Activated B cell treated with CpG ODN at 0.5 μM for 24 hours (primary cell): Measurements from ENCODE around the gene RAPGEF3. TPM values are rescaled to one million over a fixed set of nuclear protein-coding genes. Genes with fewer than 3 reads are reported as not detected.

ENCODE experiments used
- ATAC-seq: fragments of 200-7000 bp; cut with Tn5 transposase; one replicate; pipeline ENCODE4 v1.10.0; 2021; ENCODE audit warnings: low read depth, mild to moderate bottlenecking, moderate library complexity
- CTCF ChIA-PET: fragments of 350-600 bp; sonication (Branson Sonifier 250); formaldehyde crosslinking; loops from one replicate; lab custom pipeline; 2021; ENCODE audit warnings: antibody characterized with exemption; lab: Charles Lee
- POLR2A ChIA-PET: fragments of 350-600 bp; sonication (Branson Sonifier 250); formaldehyde crosslinking; loops from one replicate; lab custom pipeline; 2021; ENCODE audit warnings: antibody characterized with exemption; lab: Charles Lee
- DNase-seq: peaks from one replicate; pipeline ENCODE4 v3.0.0; 2022
- H3K27ac Mint-ChIP-seq: one replicate; pipeline ENCODE4 v1.8.0; 2020; ENCODE audit warnings: mixed read lengths
- H3K27me3 Mint-ChIP-seq: one replicate; pipeline ENCODE4 v1.8.0; 2021; ENCODE audit warnings: mixed read lengths
- H3K36me3 Mint-ChIP-seq: one replicate; pipeline ENCODE4 v1.8.0; 2021; ENCODE audit warnings: low read depth, mixed read lengths
- H3K4me1 Mint-ChIP-seq: one replicate; pipeline ENCODE4 v1.8.0; 2021; ENCODE audit warnings: mixed read lengths
- H3K4me3 Mint-ChIP-seq: one replicate; pipeline ENCODE4 v1.8.0; 2020; ENCODE audit warnings: mild to moderate bottlenecking, mixed read lengths
- H3K9me3 Mint-ChIP-seq: one replicate; pipeline ENCODE4 v1.8.0; 2020; ENCODE audit warnings: mixed read lengths
- intact Hi-C: fragments of 100-400 bp; cut with micrococcal nuclease; formaldehyde crosslinking; loops from one replicate; pipeline ENCODE4 v1.15.1; 2024
- total RNA-seq: library from RNA; stranded (reverse); gene quantifications from 2 replicates; pipeline ENCODE4 v1.2.3, GENCODE V29; 2022
- TF ChIP-seq, protein P1 (sequence below): fragments of 200-600 bp; IDR thresholded peaks from one replicate; pipeline ENCODE4 v1.8.0; 2022; ENCODE audit warnings: antibody characterized with exemption, mild to moderate bottlenecking

Gene RAPGEF3
- total RNA-seq, 1 donor from 2014 or later, result 5.0 TPM

- POLR2A ChIA-PET, result interaction anchor here (1.3 to 3.4 kb wide), 4 partner anchors 35 to 127 kb away, joined by 3 to 30 read pairs (median 8); partner anchors contain the start of gene RAPGEF3
- CTCF ChIA-PET, result interaction anchor here (1.6 to 3.5 kb wide), 4 partner anchors 36 to 131 kb away, joined by 4 to 16 read pairs (median 6); partner anchors contain the start of gene SLC48A1
- intact Hi-C loops, result loop anchor here (5.0 to 10.0 kb wide), 8 partner anchors 398 to 1978 kb away; partner anchors contain the start of genes AMIGO2, ARID2, PCED1B and SCAF11
- ATAC-seq (no peak), DNase-seq (no peak)
- TF ChIP-seq, protein P1, sequence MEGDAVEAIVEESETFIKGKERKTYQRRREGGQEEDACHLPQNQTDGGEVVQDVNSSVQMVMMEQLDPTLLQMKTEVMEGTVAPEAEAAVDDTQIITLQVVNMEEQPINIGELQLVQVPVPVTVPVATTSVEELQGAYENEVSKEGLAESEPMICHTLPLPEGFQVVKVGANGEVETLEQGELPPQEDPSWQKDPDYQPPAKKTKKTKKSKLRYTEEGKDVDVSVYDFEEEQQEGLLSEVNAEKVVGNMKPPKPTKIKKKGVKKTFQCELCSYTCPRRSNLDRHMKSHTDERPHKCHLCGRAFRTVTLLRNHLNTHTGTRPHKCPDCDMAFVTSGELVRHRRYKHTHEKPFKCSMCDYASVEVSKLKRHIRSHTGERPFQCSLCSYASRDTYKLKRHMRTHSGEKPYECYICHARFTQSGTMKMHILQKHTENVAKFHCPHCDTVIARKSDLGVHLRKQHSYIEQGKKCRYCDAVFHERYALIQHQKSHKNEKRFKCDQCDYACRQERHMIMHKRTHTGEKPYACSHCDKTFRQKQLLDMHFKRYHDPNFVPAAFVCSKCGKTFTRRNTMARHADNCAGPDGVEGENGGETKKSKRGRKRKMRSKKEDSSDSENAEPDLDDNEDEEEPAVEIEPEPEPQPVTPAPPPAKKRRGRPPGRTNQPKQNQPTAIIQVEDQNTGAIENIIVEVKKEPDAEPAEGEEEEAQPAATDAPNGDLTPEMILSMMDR, result no peak
- peak overlapping the region; percentile 97 for H3K4me3 Mint-ChIP-seq
- peaks cover 29% of the 10 kb centered on the region for H3K36me3 Mint-ChIP-seq
- H3K4me1 Mint-ChIP-seq, result peaks cover 70% of the 10 kb centered on the region
- no peaks in the 10 kb centered on the region for H3K9me3 Mint-ChIP-seq
- H3K27me3 Mint-ChIP-seq, result no peaks in the 10 kb centered on the region
- peak overlapping the region; percentile 98 for H3K27ac Mint-ChIP-seq
These were observed 53.5 kb downstream of the RAPGEF3 start for GRCh38 chr12:47705229-47705565.

DNA sequence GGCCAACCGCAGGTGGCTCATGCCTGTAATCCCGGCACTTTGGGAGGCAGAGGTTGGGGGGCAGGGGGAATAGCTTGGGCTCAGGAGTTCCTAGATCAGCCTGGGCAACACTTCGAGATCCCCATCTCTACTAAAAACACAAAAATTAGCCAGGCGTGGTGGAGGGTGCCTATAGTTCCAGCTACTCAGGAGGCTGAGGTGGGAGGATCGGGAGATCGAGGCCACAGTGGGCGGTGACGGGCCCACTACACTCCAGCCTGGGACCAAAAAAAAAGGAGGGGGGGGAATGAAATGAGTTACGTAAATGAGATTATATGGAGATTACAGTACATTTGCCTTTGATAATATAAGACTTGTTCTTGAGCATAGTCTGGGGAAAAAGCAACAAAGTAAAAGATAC, 54.0 kb downstream of the RAPGEF3 start:
- Mint-ChIP-seq H3K4me1 (peaks cover 67% of the 10 kb centered on the region), H3K9me3 (no peaks in the 10 kb centered on the region), H3K36me3 (peaks cover 34% of the 10 kb centered on the region), H3K27me3 (no peaks in the 10 kb centered on the region), H3K4me3 (peak overlapping the region; percentile 97), H3K27ac (peak overlapping the region; percentile 98)
- CTCF ChIA-PET, result interaction anchor here (1.6 to 1.7 kb wide), 3 partner anchors 36 to 131 kb away, joined by 4 to 6 read pairs (median 5); partner anchors contain the start of gene SLC48A1
- intact Hi-C loops, result loop anchor here (5.0 to 10.0 kb wide), 8 partner anchors 397 to 1977 kb away; partner anchors contain the start of genes AMIGO2, ARID2, PCED1B and SCAF11
- POLR2A ChIA-PET, result interaction anchor here (0.6 to 3.4 kb wide), 5 partner anchors 36 to 1580 kb away, joined by 3 to 30 read pairs (median 7); partner anchors contain the start of gene RAPGEF3
- ATAC-seq (no peak), DNase-seq (no peak)
- TF ChIP-seq, protein P1, result no peak

DNA sequence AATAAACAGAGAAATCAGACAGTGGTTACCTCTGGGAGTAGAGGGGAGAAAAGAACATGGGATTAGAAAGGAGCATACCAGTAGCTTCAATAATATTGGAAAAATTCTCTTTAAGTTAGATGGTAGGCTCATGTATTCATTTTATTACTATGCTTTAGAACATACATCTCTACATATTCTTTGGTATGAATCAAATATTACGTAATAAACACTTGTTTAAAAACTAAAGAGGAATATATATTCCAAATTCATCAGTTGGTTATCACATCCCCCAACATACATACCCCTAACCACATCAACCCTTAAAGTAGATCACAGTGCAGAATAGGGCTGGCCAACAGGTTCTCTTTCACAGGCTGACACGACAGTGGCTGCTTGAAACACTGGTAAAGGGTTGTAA, 58.4 kb downstream of the RAPGEF3 start:
- POLR2A ChIA-PET, result no interaction called here
- TF ChIP-seq, protein P1, result no peak
- CTCF ChIA-PET, result no interaction called here
- no peak overlapping the region for H3K4me3 Mint-ChIP-seq
- ATAC-seq (no peak), DNase-seq (no peak)
- H3K4me1 Mint-ChIP-seq, result peaks cover 57% of the 10 kb centered on the region
- no peaks in the 10 kb centered on the region for H3K9me3 Mint-ChIP-seq
- no peaks in the 10 kb centered on the region for H3K27me3 Mint-ChIP-seq
- H3K27ac Mint-ChIP-seq, result no peak overlapping the region
- H3K36me3 Mint-ChIP-seq, result peaks cover 51% of the 10 kb centered on the region
- intact Hi-C loops, result loop anchor here (10.0 kb wide), 2 partner anchors 1525 to 1705 kb away; partner anchors contain the start of gene SCAF11

DNA sequence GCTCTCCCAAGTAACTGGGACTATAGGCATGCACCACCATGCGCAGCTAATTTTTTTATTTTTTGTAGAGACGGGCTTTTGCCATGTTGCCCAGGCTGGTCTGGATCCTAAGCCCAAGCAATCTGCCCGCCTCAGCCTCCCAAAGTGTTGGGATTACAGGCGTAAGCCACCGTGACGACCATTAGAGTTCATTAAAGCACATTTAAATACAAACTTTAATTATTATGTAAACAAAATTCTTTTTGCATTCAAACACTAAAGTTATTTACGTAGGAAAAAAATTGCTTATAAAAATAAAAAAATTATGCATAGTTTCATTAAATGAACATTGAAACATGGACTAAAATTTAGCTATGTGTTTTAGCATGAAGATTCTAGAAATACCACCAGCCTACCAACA, 60.0 kb downstream of the RAPGEF3 start:
- H3K27ac Mint-ChIP-seq, result no peak overlapping the region
- intact Hi-C loops, result no loop called here
- DNase-seq (no peak), ATAC-seq (no peak)
- H3K4me1 Mint-ChIP-seq, result peaks cover 50% of the 10 kb centered on the region
- H3K4me3 Mint-ChIP-seq, result no peak overlapping the region
- H3K36me3 Mint-ChIP-seq, result peaks cover 65% of the 10 kb centered on the region
- CTCF ChIA-PET, result interaction anchor here (0.6 to 1.6 kb wide), 8 partner anchors 16 to 666 kb away, joined by 3 to 4 read pairs (median 3); no protein-coding TSS in a partner anchor
- TF ChIP-seq, protein P1, result no peak
- H3K9me3 Mint-ChIP-seq, result no peaks in the 10 kb centered on the region
- POLR2A ChIA-PET, result interaction anchor here (0.8 kb wide), 1 partner anchor 114 kb away, joined by 3 read pairs; no protein-coding TSS in a partner anchor
- H3K27me3 Mint-ChIP-seq, result no peaks in the 10 kb centered on the region

DNA sequence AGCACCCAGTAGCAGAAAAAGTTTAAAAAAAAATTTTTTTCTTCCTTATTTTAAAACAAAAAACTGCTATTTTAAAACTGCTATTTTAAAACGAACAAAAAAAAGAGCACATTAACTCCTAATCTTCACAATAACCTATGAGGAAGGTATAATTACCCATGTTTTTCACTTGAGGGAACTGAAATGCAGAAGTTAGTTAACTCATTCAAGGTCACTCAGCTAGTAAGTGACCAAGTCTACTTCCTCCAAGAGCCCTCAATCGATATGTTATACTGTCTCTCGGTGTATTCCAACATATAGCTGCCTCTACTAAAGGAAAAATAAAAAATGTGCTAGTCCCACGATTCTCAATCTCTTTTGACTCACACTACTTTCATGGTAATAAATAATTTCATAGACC, 60.6 kb downstream of the RAPGEF3 start:
- no peaks in the 10 kb centered on the region for H3K9me3 Mint-ChIP-seq
- ATAC-seq (peak; percentile 68), DNase-seq (no peak)
- intact Hi-C loops, result no loop called here
- peak overlapping the region; percentile 41 for H3K27ac Mint-ChIP-seq
- TF ChIP-seq, protein P1, result no peak
- no peaks in the 10 kb centered on the region for H3K27me3 Mint-ChIP-seq
- peak overlapping the region; percentile 32 for H3K4me3 Mint-ChIP-seq
- H3K4me1 Mint-ChIP-seq, result peaks cover 44% of the 10 kb centered on the region
- H3K36me3 Mint-ChIP-seq, result peaks cover 71% of the 10 kb centered on the region
- ChIA-PET POLR2A (interaction anchor here (0.8 kb wide), 1 partner anchor 115 kb away, joined by 3 read pairs; no protein-coding TSS in a partner anchor), CTCF (interaction anchor here (1.0 to 1.6 kb wide), 5 partner anchors 17 to 665 kb away, joined by 3 to 4 read pairs (median 3); no protein-coding TSS in a partner anchor)
